GF-D8 (cell line): Measurements from ENCODE around the gene OSBPL1A.
"Not testable (repeated sequence)": the region's sequence is repeated elsewhere in the genome, so short reads cannot be mapped to it uniquely, and the experiment has no call there.

Source experiments
- DNase-seq: peaks from one replicate; lab custom pipeline; 2025; lab: John Stamatoyannopoulos, UW

The OSBPL1A gene

GRCh38 chr18:24185805-24186204, 211.8 kb downstream of the OSBPL1A start:
- no peak for DNase-seq

DNA sequence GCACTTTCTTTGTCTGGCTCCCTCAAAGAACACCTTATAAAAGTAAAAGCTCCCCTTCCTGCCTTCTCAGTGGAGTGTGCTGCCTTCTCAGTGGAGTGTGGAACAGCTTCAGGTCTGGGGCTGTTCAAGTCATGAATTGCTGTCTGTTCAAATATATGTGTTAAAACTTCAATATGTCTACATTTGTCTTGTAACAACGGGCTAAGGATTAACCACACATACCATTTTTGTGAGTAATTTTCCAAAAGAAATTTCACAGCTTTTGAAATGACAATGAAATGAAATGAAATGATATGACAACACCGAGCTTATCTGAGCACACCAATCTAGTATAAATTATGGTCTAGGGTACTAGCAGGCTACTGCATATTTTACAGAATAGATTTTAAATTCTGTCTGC, 215.8 kb downstream of the OSBPL1A start:
- DNase-seq, result no peak

DNA sequence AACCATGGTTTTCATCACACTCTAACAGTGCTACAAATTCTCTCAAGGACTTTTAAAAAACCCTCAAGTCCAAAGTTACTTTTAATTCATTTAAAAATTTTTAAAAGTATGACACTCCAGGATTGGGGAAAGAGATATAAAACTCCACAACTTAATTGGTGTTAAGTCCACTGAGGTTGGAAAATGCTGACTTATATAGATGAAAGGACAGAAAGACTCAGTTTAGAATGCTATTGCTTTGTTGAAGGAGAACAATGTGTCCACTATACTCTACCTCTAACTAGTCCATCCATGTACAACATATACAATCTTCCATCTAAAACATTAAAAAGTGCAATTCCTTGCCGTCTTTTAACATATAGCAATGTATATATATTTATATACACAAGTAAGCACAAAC, 217.6 kb downstream of the OSBPL1A start:
- DNase-seq, result no peak

DNA sequence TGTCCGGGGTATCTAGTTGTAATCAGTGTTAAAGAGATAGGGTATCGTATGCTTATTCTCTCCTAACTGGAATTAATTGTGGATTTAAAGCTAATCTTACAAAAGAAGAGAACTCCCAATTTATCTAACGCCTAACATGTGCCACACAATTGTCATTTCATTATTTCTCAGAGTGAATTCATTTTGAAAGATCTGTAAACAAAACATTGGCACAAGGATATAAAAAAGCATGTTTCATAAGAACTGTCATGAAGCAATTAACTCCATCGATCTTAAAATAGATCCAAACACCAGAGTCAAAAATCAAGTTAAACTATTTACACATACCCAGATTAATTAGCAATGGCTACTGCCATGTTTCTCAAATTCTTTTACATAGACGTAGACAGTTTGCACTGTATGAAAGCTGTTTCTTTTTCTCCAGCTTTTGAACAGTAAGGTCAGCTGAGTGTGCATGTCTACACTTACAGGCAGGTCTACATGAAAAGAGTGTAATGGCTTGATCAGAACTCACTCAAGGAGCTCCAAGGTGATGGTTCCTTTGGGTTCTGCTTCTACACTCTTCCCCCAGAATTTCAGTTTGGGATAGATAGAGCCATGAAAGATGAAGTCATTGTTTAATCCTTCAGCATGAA, 220.0 kb downstream of the OSBPL1A start:
- DNase-seq, result no peak

DNA sequence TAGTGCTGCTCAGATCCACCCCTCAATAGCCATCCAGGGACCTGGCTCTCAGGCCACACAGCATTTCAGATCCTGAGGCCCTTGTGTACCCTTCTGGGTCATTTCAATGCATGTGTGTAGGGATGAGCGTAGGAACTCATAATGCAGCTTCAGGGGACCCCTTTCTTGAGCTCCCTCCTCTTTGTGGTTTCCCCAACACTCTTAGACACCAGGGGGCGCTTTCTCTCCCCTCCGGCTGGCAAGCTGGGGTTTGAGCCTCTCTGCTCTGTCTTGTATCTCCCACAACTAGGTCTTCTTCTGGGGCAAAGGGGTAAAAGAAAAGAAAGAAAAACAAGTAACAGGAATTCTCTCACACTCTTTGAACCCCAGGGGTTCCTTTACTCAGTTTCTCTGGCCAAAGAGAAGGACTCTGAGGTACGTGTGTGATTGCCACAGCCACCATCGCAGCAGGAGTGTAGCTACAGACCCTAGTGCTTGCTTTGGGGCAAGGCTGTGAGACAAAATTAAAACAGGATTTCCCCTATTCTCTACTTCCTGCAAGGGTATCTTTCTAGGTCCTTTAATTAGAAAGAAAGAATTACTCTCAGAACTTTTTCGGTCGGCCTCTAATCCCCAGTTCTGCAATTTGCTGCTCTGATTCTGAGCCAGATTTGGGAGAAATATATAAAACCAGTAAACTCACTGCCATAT, 220.8 kb downstream of the OSBPL1A start:
- DNase-seq, result no peak

DNA sequence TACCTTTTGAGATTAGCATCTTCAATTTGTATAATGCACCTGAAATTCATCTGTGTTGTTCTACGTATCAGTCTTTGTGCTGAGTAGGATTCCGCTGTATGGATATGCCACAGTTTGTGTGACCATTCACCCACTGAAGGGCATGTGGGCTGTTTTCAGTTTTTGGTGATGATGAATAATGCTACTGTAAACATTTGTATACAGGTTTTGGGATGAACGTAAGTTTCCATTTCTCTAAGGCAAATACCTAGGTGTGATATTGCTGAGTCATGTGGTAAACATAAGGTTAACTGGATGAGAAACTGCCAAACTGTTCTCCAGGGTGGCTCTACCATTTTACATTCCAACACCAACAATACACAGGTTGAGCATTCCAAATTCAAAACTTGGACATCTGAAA, 223.6 kb downstream of the OSBPL1A start:
- no peak for DNase-seq

DNA sequence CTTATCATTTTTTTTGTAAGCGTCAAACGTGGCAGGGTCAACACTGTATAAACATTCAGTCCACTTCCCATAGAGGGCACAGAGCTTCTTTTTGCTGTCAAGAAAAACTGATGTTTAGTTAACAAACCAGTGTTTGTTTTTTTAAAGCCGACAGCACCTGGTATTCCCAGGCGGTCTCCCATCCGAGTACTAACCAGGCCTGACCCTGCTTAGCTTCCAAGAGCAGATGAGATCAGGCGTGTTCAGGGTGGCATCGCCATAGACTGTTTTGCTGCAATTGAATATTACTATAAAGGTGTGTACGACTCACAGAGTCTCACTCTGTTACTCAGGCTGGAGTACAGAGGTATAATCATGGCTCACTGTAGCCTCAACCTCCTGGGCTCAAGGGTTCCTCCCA, 227.3 kb downstream of the OSBPL1A start:
- no peak for DNase-seq

DNA sequence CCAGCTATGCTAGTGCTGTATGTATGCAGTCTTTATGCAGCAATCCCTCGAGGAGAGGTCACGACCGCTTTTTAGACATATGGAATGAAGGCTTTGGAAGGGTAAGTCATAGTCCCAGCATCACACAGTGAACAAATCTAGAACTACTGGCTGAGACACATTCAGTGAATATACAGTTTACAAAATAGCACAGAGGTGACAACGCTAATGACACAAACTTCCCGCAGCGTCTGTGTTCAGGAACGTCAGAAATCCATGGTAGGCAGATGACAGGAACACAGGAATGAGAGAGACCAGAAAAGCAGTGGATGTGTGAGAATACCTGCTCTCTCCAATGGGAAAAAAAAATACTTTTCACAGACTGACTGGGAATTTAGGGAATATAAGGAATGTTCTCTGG, 229.1 kb downstream of the OSBPL1A start:
- DNase-seq, result no peak

DNA sequence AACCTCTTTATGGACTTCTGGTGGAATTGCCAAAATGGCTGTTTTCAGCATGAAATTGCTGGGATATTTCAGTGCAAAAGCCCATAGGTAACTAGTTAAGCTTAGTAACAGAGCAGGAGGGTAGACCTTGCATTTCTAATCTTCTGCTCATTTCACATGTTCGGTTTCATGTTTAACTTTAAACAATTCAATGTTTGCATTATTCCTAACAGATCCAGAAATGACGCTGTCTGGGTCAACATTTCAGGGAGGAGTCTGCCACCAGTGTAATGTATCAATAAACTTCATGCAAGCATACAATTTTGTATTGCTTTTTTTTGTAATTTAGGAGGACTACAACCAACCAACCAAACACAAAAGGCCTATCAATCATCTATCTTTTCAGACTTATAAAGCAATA, 236.3 kb downstream of the OSBPL1A start:
- no peak for DNase-seq

DNA sequence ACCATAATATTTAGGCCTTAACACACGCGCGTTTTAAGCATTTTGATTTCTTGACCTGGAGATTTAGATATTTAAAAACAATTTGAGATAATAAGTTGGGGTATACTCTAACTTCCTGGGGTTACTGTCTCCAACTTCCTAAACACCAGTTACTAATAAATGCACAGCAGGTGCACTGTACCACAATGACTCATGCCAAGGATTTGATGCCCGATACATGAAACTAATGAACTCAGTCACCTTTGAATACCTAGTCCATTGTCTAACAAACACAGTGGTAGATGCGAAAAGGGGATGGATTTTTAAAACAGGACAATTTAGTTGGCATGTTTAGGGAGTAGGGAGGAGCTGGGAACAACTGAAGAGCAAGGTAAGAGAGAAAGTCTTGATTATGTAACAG, 237.5 kb downstream of the OSBPL1A start:
- DNase-seq, result no peak

DNA sequence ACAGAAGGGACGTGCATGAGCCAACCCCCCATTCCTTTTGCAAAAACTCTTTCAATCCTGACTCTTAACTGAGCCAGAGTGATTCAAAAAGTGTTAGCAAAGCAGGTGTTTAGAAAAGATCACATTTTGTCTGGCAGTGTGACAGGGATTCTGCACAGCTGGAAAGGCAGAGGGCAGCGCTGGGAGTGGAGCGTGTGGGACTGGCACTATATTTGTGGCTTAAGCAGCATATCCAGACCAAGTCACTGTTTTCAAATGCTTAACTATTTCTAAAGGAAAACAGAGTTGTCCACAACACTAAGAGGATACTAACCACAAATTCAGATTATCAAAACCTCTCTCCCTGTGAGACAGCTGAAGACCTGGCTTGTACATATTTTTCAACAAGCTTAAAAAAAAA, 239.8 kb downstream of the OSBPL1A start:
- DNase-seq, result no peak

DNA sequence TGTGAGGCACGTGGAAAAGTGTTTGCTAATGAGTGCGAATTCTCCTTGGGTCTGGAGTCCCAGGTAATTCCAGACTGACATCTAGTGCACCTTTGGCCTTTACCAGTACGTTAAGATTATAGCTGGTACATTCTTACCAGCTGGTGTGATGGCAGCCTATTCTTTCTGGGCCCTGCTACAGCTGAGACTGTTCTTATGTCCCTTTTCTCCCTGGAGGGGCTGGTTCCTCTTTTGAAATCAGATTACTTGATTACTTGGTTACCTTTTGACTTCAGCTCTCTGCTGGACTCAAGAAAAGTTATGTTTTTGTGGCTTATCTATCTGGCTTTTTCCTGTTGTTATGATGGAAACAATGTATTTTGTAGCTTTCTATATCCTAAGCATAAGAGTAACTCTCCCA, 244.2 kb downstream of the OSBPL1A start:
- DNase-seq, result no peak

- DNase-seq, result not testable (repeated sequence)
Observed at GRCh38 chr18:24149591-24149990, 248.0 kb downstream of the OSBPL1A start.

GRCh38 chr18:24142376-24142775, 255.2 kb downstream of the OSBPL1A start:
- no peak for DNase-seq

- DNase-seq, result no peak
Observed at GRCh38 chr18:24140697-24141096, 256.9 kb downstream of the OSBPL1A start.

DNA sequence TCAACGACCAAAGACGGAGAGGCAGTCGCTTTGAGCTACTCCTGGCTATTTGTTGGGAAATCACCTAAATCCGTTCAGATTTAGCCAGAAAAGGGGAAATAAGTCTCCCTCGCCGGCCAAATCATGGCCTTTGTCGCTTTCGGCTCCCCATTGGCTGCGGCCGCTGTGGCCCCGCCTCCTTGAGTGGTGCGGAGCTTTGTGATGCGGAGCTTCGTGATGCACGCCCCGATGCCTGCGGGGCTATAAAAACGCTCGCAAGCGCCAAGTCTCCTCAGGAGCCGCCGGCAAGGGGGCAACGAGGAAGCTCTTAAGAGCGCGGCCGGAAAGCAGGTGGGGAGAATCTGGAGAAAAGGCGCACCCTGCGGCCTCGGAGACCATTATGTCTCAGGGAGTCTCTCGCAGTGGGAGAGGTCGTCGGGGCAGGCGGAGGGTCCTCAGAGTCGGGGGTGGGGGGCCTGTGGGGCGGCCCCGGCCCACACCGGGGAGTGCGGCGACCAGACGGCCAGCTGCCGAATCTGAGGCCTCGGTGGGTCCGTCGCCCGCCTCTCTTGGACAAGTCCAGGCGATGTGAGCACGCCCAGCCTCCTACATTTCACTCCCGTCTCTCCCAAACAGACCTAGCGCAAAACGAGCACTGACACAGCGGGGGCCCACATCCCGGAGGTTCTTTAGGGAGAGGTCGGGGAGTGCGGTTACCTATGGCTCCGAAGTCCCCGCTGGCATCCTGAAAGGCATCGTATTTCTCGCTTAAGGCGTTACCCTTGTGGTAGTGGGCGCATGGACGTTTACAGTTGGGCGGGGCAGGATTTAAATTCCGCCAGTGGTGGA, 258.6 kb downstream of the OSBPL1A start, which contains the start of gene CABYR:
CABYR (plus strand) TSS at position 274 of the 828 bp plus-strand sequence. CDS start 4,053 bp downstream, outside the sequence.
- no peak for DNase-seq

DNA sequence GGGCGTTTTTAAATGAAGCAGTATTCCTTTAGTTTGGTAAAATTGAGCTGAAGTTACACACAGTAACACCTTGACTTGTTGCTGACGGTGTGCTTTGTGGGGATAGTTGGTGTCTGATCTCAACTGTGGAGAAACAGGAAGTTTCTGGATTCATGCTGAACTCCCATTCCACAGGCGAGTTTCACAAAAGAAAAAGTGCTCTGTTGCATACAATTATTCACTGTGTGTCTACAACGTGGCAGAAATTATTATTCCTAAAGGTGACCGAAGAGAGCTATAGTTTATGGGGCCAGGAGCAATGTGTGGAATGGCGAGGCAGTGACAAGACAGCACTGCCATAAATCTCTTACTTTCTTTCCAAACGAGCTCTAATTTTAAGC, 259.2 kb downstream of the OSBPL1A start:
- no peak for DNase-seq

- no peak for DNase-seq
Observed at GRCh38 chr18:24136967-24137373, 260.7 kb downstream of the OSBPL1A start.

GRCh38 chr18:24130494-24130893, 267.1 kb downstream of the OSBPL1A start:
- DNase-seq, result no peak

DNA sequence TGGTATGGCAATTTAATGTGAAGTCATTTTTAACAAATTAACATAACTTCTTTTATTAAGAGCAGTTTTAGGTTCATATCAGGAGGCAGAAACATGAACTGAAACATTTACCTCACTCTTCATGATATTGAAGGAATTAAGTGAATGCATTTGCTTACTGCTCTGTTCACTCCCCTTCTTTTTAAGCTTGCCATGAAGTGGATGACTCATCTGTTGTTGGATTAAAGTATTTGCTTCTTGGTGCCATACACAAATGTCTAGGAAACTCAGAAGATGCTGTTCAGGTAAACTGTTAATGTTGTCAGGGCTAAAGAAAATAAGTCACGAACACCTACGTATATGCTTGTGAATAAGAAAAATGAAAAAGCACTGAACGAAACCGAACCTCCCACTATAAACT, 268.9 kb downstream of the OSBPL1A start:
- no peak for DNase-seq

- DNase-seq, result no peak
Observed at GRCh38 chr18:24127735-24128134, 269.9 kb downstream of the OSBPL1A start.

- no peak for DNase-seq
Observed at GRCh38 chr18:24126155-24126961, 271.3 kb downstream of the OSBPL1A start.
